HG02938 (cell line): ENCODE results near the gene ADAR.

Experiments
- ATAC-seq: cut with Tn5 transposase; IDR thresholded peaks from one replicate; pipeline ENCODE4 v1.9.1; 2021; ENCODE audit warnings: mild to moderate bottlenecking, moderate library complexity; ENCODE audit not compliant: unreplicated experiment

The ADAR gene

GRCh38 chr1:154559466-154560044 is 48.4 kb downstream of the ADAR start:
- ATAC-seq, result peak; percentile 39

- ATAC-seq, result peak; percentile 88
Observed at GRCh38 chr1:154558720-154559465, 49.1 kb downstream of the ADAR start.

- ATAC-seq, result no peak
Observed at GRCh38 chr1:154557939-154558719, 49.9 kb downstream of the ADAR start, which contains the start of gene UBE2Q1. Gene UBE2Q1 (minus strand): TSS chr1:154558662. CDS start chr1:154558553, 109 bp downstream.

- ATAC-seq, result no peak
Observed at GRCh38 chr1:154557248-154557938, 50.6 kb downstream of the ADAR start.

GRCh38 chr1:154556422-154556821 is 51.6 kb downstream of the ADAR start:
- ATAC-seq, result no peak

- no peak for ATAC-seq
Observed at GRCh38 chr1:154553056-154554030, 54.6 kb downstream of the ADAR start.

GRCh38 chr1:154552036-154552435 is 56.0 kb downstream of the ADAR start:
- no peak for ATAC-seq

- no peak for ATAC-seq
Observed at GRCh38 chr1:154551474-154551873, 56.5 kb downstream of the ADAR start.

GRCh38 chr1:154550657-154551056 is 57.3 kb downstream of the ADAR start:
- ATAC-seq, result no peak

GRCh38 chr1:154550070-154550469 is 57.9 kb downstream of the ADAR start:
- no peak for ATAC-seq

- ATAC-seq, result no peak
Observed at GRCh38 chr1:154549202-154549770, 58.7 kb downstream of the ADAR start.

- ATAC-seq, result no peak
Observed at GRCh38 chr1:154548028-154548427, 60.0 kb downstream of the ADAR start.

- no peak for ATAC-seq
Observed at GRCh38 chr1:154547105-154547732, 60.8 kb downstream of the ADAR start.

GRCh38 chr1:154546264-154547063 is 61.5 kb downstream of the ADAR start:
- ATAC-seq, result no peak

- ATAC-seq, result no peak
Observed at GRCh38 chr1:154541231-154541630, 66.8 kb downstream of the ADAR start.

- ATAC-seq, result no peak
Observed at GRCh38 chr1:154539486-154540483, 68.2 kb downstream of the ADAR start.

GRCh38 chr1:154536570-154536969 is 71.4 kb downstream of the ADAR start:
- ATAC-seq, result no peak
